ENCODE data around the gene NACC2.

The NACC2 gene

GRCh38 chr9:136007934-136008692 is 87.0 kb downstream of the NACC2 start:
- DNase-seq, result no peak

GRCh38 chr9:136007276-136007933 is 87.7 kb downstream of the NACC2 start:
- no peak for DNase-seq

GRCh38 chr9:136006169-136006568 is 88.9 kb downstream of the NACC2 start:
- no peak for DNase-seq

GRCh38 chr9:136004712-136005111 is 90.4 kb downstream of the NACC2 start:
- no peak for DNase-seq

GRCh38 chr9:136004219-136004618 is 90.9 kb downstream of the NACC2 start:
- DNase-seq, result no peak

- no peak for DNase-seq
Measured at GRCh38 chr9:136003411-136004218, 91.5 kb downstream of the NACC2 start.

GRCh38 chr9:136002881-136003280 is 92.2 kb downstream of the NACC2 start:
- DNase-seq, result no peak

GRCh38 chr9:136002215-136002614 is 92.9 kb downstream of the NACC2 start:
- DNase-seq, result no peak

GRCh38 chr9:136001231-136001630 is 93.9 kb downstream of the NACC2 start:
- DNase-seq, result no peak

GRCh38 chr9:135998410-135999071 is 96.5 kb downstream of the NACC2 start:
- DNase-seq, result no peak

- DNase-seq, result no peak
Measured at GRCh38 chr9:135998016-135998380, 97.1 kb downstream of the NACC2 start.

- no peak for DNase-seq
Measured at GRCh38 chr9:135997090-135998015, 97.7 kb downstream of the NACC2 start.

GRCh38 chr9:135995816-135996215 is 99.3 kb downstream of the NACC2 start:
- DNase-seq, result no peak

GRCh38 chr9:135994501-135995192 is 100.4 kb downstream of the NACC2 start:
- DNase-seq, result no peak

GRCh38 chr9:135993765-135994500 is 101.2 kb downstream of the NACC2 start:
- DNase-seq, result peak; percentile 41

GRCh38 chr9:135993409-135993742 is 101.7 kb downstream of the NACC2 start:
- DNase-seq, result peak; percentile 22

GRCh38 chr9:135992486-135993408 is 102.3 kb downstream of the NACC2 start:
- peak; percentile 93 for DNase-seq

- peak; percentile 39 for DNase-seq
Measured at GRCh38 chr9:135991771-135992170, 103.3 kb downstream of the NACC2 start.
